ENCODE data around the gene RPH3AL. TPM values are rescaled to one million over a fixed set of nuclear protein-coding genes. Genes with fewer than 3 reads are reported as not detected.

The RPH3AL gene
- total and polyA plus RNA-seq, 9 donors, result 5.8 to 43.8 (median 21.0) TPM

DNA sequence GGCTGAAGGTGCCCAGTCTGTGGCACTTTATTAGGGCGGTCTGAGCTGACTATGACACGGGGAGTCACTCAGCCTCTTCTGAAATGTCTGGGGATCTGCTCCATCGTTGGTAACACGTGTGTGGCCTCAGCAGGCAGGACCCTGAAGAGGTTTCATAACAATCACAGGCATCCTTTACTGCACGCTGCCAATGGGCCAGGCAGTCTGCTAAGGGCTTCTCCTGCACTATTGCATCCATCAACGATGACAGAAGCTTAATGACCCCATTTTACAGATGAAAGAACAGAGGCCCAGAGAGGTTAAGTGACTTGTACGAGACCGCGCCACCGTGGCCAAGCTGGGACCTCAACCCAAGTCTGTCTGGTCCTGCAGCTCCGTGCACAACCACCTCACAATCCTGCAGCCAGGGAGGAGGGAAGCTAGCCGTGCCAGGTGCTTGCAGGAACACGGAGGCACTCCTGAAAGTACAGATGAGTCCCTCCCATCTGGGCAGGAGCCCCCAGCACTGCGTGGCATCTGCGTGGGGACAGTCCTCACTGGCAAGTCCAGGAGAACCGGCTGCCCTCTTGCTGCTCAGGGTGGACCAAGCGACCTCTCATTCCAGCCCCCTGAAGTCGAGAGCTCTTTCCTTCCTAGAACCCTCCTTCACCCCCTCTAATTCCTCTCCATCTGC is 40.0 kb downstream of the RPH3AL start:
- TF ChIP-seq EP300 (IDR thresholded peaks at IDR 0.05), result no peak
- TF ChIP-seq POLR2A (IDR thresholded peaks at IDR 0.05), result no peak
- TF ChIP-seq, protein P1, sequence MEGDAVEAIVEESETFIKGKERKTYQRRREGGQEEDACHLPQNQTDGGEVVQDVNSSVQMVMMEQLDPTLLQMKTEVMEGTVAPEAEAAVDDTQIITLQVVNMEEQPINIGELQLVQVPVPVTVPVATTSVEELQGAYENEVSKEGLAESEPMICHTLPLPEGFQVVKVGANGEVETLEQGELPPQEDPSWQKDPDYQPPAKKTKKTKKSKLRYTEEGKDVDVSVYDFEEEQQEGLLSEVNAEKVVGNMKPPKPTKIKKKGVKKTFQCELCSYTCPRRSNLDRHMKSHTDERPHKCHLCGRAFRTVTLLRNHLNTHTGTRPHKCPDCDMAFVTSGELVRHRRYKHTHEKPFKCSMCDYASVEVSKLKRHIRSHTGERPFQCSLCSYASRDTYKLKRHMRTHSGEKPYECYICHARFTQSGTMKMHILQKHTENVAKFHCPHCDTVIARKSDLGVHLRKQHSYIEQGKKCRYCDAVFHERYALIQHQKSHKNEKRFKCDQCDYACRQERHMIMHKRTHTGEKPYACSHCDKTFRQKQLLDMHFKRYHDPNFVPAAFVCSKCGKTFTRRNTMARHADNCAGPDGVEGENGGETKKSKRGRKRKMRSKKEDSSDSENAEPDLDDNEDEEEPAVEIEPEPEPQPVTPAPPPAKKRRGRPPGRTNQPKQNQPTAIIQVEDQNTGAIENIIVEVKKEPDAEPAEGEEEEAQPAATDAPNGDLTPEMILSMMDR (IDR thresholded peaks at IDR 0.05), result no peak
- H3K27me3 ChIP-seq, result no peaks in the 10 kb centered on the region
- no peaks in the 10 kb centered on the region for H3K9me3 ChIP-seq
- no peaks in the 10 kb centered on the region for H3K4me1 ChIP-seq (ENCODE audit: insufficient read depth)
- WGBS, 3 donors, result 80 to 88% (median 85%) methylated on average over 18 of the region's 18 CpGs
- no peaks in the 10 kb centered on the region for H3K36me3 ChIP-seq
- DNase-seq, result peak in 1 of 5 donors; percentile 8
- H3K4me3 ChIP-seq, result no peak overlapping the region
- H3K27ac ChIP-seq, result no peak overlapping the region
- intact Hi-C loops (cut with DNase I), result no loop called here

DNA sequence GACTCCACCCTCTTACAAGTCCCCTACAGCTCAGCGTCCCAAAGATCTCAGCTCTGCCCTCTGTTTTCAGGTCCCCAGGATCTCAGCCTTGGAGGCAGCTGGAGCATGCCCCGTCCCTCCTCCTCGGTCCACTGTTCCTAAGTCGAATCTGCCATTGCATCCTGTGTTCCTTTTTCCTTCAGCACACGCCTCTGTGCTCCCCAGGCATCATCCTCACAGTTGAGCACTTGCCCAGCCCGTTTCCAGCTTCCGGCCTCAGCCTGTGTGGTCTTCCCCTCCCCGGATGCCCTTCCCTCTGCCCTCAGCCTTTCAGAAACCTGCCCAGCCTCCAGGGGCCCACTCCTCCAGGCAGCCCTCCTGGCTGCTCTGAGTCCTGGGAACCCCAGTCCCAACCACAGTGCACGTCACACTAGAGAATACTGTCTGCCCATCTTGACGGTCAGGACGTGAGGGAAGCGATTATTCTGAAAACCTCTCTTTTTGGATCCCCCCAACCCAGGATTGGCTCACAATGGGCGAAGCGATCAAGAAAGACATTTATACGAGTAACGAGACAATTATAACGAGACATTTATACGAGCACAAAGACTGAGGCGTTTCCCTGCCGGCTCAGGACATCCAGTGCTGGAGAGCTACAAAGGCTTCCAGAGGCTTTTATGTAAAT is 41.4 kb downstream of the RPH3AL start:
- peaks cover 2% of the 10 kb centered on the region for H3K4me1 ChIP-seq (ENCODE audit: insufficient read depth)
- DNase-seq, result peak in 1 of 5 donors; percentile 7
- H3K9me3 ChIP-seq, result no peaks in the 10 kb centered on the region
- H3K27me3 ChIP-seq, result no peaks in the 10 kb centered on the region
- H3K36me3 ChIP-seq, result no peaks in the 10 kb centered on the region
- TF ChIP-seq EP300 (IDR thresholded peaks at IDR 0.05) (no peak), POLR2A (IDR thresholded peaks at IDR 0.05) (no peak)
- TF ChIP-seq, protein P1 (IDR thresholded peaks at IDR 0.05), result no peak
- WGBS, 3 donors, result 79 to 85% (median 85%) methylated on average over 20 of the region's 20 CpGs
- no peak overlapping the region for H3K27ac ChIP-seq
- intact Hi-C loops (cut with DNase I), result no loop called here
- no peak overlapping the region for H3K4me3 ChIP-seq

DNA sequence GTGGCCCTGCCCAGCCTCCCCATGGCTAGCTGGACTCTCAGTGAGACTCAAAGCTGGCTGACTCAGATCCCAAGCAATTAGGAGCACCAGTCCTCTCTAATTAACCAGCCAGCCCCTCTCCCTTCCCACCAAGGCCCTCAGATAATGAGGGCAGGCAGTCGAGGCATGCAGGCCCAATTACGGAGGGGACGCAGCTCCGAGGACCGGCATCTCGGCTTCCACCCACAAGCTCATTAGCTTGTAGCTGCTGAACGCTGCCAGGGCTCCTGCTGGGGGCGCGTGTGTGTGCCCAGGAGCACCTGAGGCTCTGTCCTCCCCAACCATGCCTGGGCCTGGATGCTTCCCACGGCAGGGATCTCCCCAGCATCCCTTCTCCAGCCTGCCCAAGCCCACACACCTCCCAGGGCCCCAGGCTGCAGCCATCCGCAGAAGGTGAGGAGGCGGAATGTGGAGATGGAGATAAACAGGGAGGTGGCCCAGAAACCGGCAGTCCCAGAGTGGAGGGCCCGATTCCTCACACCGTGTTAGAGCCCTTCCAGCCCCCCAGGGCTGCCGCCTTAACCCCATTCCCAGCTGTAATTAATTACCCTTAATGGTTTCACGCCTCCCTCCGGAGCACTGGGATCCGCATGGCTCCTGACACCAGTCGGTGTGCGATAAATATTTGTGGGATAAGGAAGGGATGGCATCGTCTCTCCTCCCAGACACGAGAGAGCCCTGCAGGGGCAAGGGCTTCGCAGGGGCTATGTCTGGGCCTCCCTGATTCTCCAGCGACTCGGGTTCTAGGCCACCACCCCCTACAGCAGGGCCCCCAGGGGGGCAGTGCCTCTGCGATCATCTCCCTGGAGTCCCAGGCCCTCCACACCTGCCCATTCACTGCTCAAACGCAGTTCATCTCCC is 42.2 kb downstream of the RPH3AL start:
- no peak overlapping the region for H3K27ac ChIP-seq
- H3K27me3 ChIP-seq, result no peaks in the 10 kb centered on the region
- intact Hi-C loops (cut with DNase I), result no loop called here
- H3K36me3 ChIP-seq, result no peaks in the 10 kb centered on the region
- no peaks in the 10 kb centered on the region for H3K9me3 ChIP-seq
- H3K4me1 ChIP-seq (ENCODE audit: insufficient read depth), result peaks cover 2% of the 10 kb centered on the region
- peak in 1 of 5 donors; percentile 21 for DNase-seq
- H3K4me3 ChIP-seq, result no peak overlapping the region
- 85 to 88% (median 88%) methylated on average over 28 of the region's 28 CpGs for WGBS, 3 donors
- TF ChIP-seq POLR2A (IDR thresholded peaks at IDR 0.05) (no peak), EP300 (IDR thresholded peaks at IDR 0.05) (no peak)
- TF ChIP-seq, protein P1 (IDR thresholded peaks at IDR 0.05), result no peak

- Histone ChIP-seq H3K9me3 (no peaks in the 10 kb centered on the region), H3K27ac (no peak overlapping the region), H3K36me3 (no peaks in the 10 kb centered on the region), H3K27me3 (no peaks in the 10 kb centered on the region), H3K4me3 (no peak overlapping the region), H3K4me1 (ENCODE audit: insufficient read depth) (peaks cover 2% of the 10 kb centered on the region)
- DNase-seq, result peak in 1 of 5 donors; percentile 23
- intact Hi-C loops (cut with DNase I), result no loop called here
- TF ChIP-seq POLR2A (IDR thresholded peaks at IDR 0.05) (no peak), EP300 (IDR thresholded peaks at IDR 0.05) (no peak)
- TF ChIP-seq, protein P1 (IDR thresholded peaks at IDR 0.05), result no peak
- 69 to 76% (median 71%) methylated on average over 10 to 12 of the region's 12 CpGs for WGBS, 3 donors
These were observed 43.2 kb downstream of the RPH3AL start for GRCh38 chr17:309361-309888.

Measured in ovary (tissue), 9 donors.